BLaER1 treated with 17β-estradiol and CSF1 and Interleukin-3, amounts not matched to agents 10 nM and 100 nM (cell line): ENCODE measurements around the gene CP.
A peak's percentile ranks its signal among the peaks of the same experiment; 100 is the strongest.

Experiments used
- H3K27ac ChIP-seq, 11 experiments: shearing (Covaris generic); formaldehyde crosslinking; 2 replicates each; pipeline ENCODE4 v1.8.1; 2022
- H3K27me3 ChIP-seq, 11 experiments: shearing (Covaris generic); formaldehyde crosslinking; 2 replicates each; pipeline ENCODE4 v1.8.1; 2022
- H3K36me3 ChIP-seq, 11 experiments: shearing (Covaris generic); formaldehyde crosslinking; 2 replicates each; pipeline ENCODE4 v1.8.1; 2022
- H3K4me1 ChIP-seq, 10 experiments: shearing (Covaris generic); formaldehyde crosslinking; 2 replicates each; pipeline ENCODE4 v1.8.1; 2022
- H3K4me2 ChIP-seq, 11 experiments: shearing (Covaris generic); formaldehyde crosslinking; 2 replicates each; pipeline ENCODE4 v1.8.1; 2022
- H3K4me3 ChIP-seq, 10 experiments: shearing (Covaris generic); formaldehyde crosslinking; 2 replicates each; pipeline ENCODE4 v1.8.1; 2022
- H3K9ac ChIP-seq, 11 experiments: shearing (Covaris generic); formaldehyde crosslinking; 2 replicates each; pipeline ENCODE4 v1.8.1; 2022
- H3K9me3 ChIP-seq, 11 experiments: shearing (Covaris generic); formaldehyde crosslinking; replicated peaks in 1 of 11; 2 replicates each; pipeline ENCODE4 v1.8.1; 2022
- H4K20me1 ChIP-seq, 11 experiments: shearing (Covaris generic); formaldehyde crosslinking; 2 replicates each; pipeline ENCODE4 v1.8.1; 2022
- Cebpa-rat ChIP-seq, 11 experiments: shearing (Covaris generic); IDR thresholded peaks; 2 replicates each; pipeline ENCODE4 v1.8.1; 2022

Gene CP

GRCh38 chr3:149217347-149217746 is 4.3 kb downstream of the CP start:
- Histone ChIP-seq H4K20me1 (no peaks in the 10 kb centered on the region), H3K4me3 (no peak overlapping the region), H3K4me2 (no peak overlapping the region), H3K36me3 (no peaks in the 10 kb centered on the region), H3K4me1 (peaks cover 0 to 9% (median 0%) of the 10 kb centered on the region in 10 experiments; a peak in 3 of 20 replicates), H3K9me3 (peaks cover 0 to 7% (median 0%) of the 10 kb centered on the region in 11 experiments; a peak in 1 of 22 replicates), H3K27ac (no peak overlapping the region), H3K9ac (no peak overlapping the region), H3K27me3 (no peaks in the 10 kb centered on the region)
- no peak for TF ChIP-seq Cebpa-rat (IDR thresholded peaks at IDR 0.05)

DNA sequence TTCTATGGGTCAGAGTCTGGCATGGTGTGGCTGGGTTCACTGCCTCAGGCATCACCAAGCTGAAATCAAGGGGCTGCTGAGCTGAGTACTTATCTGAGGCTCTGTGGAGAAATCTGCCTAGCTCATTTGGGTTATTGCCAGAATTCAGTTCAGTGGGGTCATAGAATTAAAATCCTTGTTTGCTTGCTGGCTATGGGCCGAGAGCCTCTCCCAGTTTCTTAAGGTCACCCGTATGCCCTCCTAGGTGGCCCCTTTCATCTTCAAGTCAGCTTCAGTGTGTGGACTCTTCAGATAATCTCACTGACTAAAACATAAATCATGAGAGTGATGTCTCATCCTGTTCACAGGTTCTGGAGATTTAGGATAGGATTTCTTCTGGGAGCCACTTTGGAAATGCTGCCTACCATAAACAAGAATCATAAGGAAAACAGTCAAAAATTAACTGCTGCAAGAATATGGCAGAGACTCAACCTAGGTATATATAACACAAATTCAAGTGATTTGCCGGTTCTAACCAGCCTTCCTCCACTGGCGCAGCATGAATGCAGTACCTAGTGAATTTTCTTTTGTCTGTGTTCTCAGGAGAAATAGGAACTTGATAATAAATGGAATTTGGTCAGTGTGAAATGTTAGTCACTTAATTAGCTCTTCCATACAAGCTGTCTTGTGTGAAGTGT is 5.3 kb downstream of the CP start:
- no peak for TF ChIP-seq Cebpa-rat (IDR thresholded peaks at IDR 0.05)
- H3K36me3 ChIP-seq = no peaks in the 10 kb centered on the region
- H3K27me3 ChIP-seq = no peaks in the 10 kb centered on the region
- H3K9ac ChIP-seq = no peak overlapping the region
- no peaks in the 10 kb centered on the region for H4K20me1 ChIP-seq
- no peak overlapping the region for H3K27ac ChIP-seq
- H3K4me2 ChIP-seq = peak overlapping the region in 1 of 11 experiments; percentile 33; a peak in 3 of 22 replicates
- H3K4me3 ChIP-seq = no peak overlapping the region
- H3K4me1 ChIP-seq = peaks cover 0 to 9% (median 0%) of the 10 kb centered on the region in 10 experiments; a peak in 3 of 20 replicates
- peaks cover 0 to 7% (median 0%) of the 10 kb centered on the region in 11 experiments; a peak in 1 of 22 replicates for H3K9me3 ChIP-seq

GRCh38 chr3:149215515-149215914 is 6.1 kb downstream of the CP start:
- Histone ChIP-seq H3K36me3 (no peaks in the 10 kb centered on the region), H3K9me3 (peaks cover 0 to 7% (median 0%) of the 10 kb centered on the region in 11 experiments; a peak in 1 of 22 replicates), H3K4me2 (peak overlapping the region in 3 of 11 experiments; percentile 8 to 33 (median 16); a peak in 5 of 22 replicates), H3K4me1 (peaks cover 0 to 9% (median 0%) of the 10 kb centered on the region in 10 experiments; a peak in 3 of 20 replicates), H3K9ac (no peak overlapping the region), H3K4me3 (no peak overlapping the region), H3K27me3 (no peaks in the 10 kb centered on the region), H3K27ac (no peak overlapping the region), H4K20me1 (no peaks in the 10 kb centered on the region)
- no peak for TF ChIP-seq Cebpa-rat (IDR thresholded peaks at IDR 0.05)

- TF ChIP-seq Cebpa-rat (IDR thresholded peaks at IDR 0.05) = no peak
- peaks cover 0 to 7% (median 0%) of the 10 kb centered on the region in 11 experiments; a peak in 1 of 22 replicates for H3K9me3 ChIP-seq
- H3K4me3 ChIP-seq = no peak overlapping the region
- no peaks in the 10 kb centered on the region for H3K27me3 ChIP-seq
- H3K36me3 ChIP-seq = no peaks in the 10 kb centered on the region
- no peak overlapping the region for H3K9ac ChIP-seq
- H3K4me1 ChIP-seq = peaks cover 0 to 9% (median 0%) of the 10 kb centered on the region in 10 experiments; a peak in 3 of 20 replicates
- no peaks in the 10 kb centered on the region for H4K20me1 ChIP-seq
- H3K4me2 ChIP-seq = no peak overlapping the region
- no peak overlapping the region for H3K27ac ChIP-seq
Measured at GRCh38 chr3:149214702-149215101, 6.9 kb downstream of the CP start.

DNA sequence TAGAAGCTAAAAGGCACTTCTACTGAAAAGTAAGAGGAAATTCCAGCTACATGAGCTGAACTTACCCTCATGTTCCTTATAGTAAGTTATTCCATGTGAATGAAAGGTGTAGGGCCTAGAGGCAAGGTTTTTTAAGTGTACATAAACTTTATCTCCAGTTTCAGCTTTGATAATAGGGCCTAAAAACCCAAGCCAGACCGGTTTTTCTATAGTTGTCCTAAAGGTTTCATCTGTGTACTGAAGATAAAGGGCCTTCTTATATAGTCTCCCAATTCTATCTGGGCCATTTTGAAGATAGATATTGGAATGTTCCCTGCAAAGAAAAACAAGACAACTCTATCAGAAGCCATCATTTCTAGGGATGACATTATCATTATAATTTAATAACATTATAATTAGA is 9.2 kb downstream of the CP start:
- H3K4me3 ChIP-seq = no peak overlapping the region

GRCh38 chr3:149209431-149209830 is 12.2 kb downstream of the CP start:
- Histone ChIP-seq H4K20me1 (no peaks in the 10 kb centered on the region), H3K4me2 (no peak overlapping the region), H3K4me3 (no peak overlapping the region), H3K36me3 (no peaks in the 10 kb centered on the region), H3K27me3 (no peaks in the 10 kb centered on the region), H3K9me3 (no peaks in the 10 kb centered on the region), H3K4me1 (no peaks in the 10 kb centered on the region), H3K9ac (no peak overlapping the region), H3K27ac (no peak overlapping the region)
- TF ChIP-seq Cebpa-rat (IDR thresholded peaks at IDR 0.05) = no peak

More for the DNA sequence above, 9.2 kb downstream of the CP start:
- H3K27ac ChIP-seq = no peak overlapping the region
- H4K20me1 ChIP-seq = no peaks in the 10 kb centered on the region
- no peak for TF ChIP-seq Cebpa-rat (IDR thresholded peaks at IDR 0.05)
- H3K27me3 ChIP-seq = no peaks in the 10 kb centered on the region
- no peaks in the 10 kb centered on the region for H3K9me3 ChIP-seq
- no peaks in the 10 kb centered on the region for H3K36me3 ChIP-seq
- H3K4me1 ChIP-seq = peaks cover 0 to 9% (median 0%) of the 10 kb centered on the region in 10 experiments; a peak in 3 of 20 replicates
- no peak overlapping the region for H3K4me2 ChIP-seq
- H3K9ac ChIP-seq = no peak overlapping the region

GRCh38 chr3:149207475-149207874 is 14.2 kb downstream of the CP start:
- Histone ChIP-seq H4K20me1 (no peaks in the 10 kb centered on the region), H3K9ac (no peak overlapping the region), H3K27me3 (no peaks in the 10 kb centered on the region), H3K4me1 (peaks cover 0 to 10% (median 9%) of the 10 kb centered on the region in 10 experiments; a peak in 14 of 20 replicates), H3K27ac (no peak overlapping the region), H3K4me2 (no peak overlapping the region), H3K36me3 (no peaks in the 10 kb centered on the region), H3K4me3 (no peak overlapping the region), H3K9me3 (no peaks in the 10 kb centered on the region)
- no peak for TF ChIP-seq Cebpa-rat (IDR thresholded peaks at IDR 0.05)

DNA sequence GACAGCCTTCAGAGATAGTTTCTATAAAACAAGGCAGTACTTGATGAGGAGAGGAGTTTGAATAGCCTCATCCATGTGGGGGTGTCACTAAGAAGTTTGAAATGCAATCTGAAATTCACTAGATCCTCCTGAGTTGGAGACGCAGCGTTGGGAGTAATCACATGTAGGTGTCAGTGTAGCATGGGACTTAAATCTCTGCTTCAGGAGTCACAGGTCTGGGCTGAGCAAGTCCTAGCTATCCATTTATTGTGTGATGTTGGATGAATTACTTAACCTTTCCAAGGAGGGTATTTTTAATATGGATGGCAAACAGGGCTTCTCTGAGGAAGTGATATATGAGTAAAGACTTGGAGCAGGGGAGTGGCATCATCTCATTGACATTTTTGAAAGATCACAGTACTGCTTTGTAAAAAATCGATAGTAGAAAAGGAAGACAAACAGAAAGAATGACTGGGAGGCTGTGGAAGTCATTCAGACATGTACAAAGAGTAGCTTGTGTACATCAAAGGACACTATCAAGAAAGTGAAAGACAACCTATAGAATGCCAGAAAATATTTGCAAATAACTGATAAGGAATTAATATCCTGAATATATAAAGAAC is 17.1 kb downstream of the CP start:
- no peak overlapping the region for H3K9ac ChIP-seq
- H3K4me3 ChIP-seq = no peak overlapping the region
- H3K27me3 ChIP-seq = no peaks in the 10 kb centered on the region
- H3K36me3 ChIP-seq = no peaks in the 10 kb centered on the region
- no peaks in the 10 kb centered on the region for H3K9me3 ChIP-seq
- no peaks in the 10 kb centered on the region for H4K20me1 ChIP-seq
- H3K27ac ChIP-seq = no peak overlapping the region
- TF ChIP-seq Cebpa-rat (IDR thresholded peaks at IDR 0.05) = no peak
- peaks cover 0 to 10% (median 9%) of the 10 kb centered on the region in 10 experiments; a peak in 14 of 20 replicates for H3K4me1 ChIP-seq
- no peak overlapping the region for H3K4me2 ChIP-seq

DNA sequence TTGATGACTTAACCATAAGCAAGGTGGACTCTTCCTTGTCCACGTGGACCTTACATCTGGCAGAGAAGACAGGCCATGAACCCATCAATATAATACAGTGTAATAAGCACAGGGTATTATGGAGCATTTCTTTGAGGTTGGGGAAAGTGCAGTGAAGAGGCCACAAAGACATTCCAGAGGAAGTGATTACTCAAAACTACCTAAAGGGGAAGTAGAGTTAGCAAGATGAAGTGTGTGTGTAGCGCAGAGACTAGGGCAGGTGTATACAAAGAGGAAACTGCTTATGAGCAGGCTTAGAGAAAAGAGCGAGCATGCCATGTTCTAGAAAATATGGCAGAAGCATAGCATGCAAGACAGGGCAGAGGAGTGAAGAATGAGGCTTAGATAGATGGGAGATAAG is 17.9 kb downstream of the CP start:
- peaks cover 0 to 10% (median 9%) of the 10 kb centered on the region in 10 experiments; a peak in 14 of 20 replicates for H3K4me1 ChIP-seq
- H3K27me3 ChIP-seq = no peaks in the 10 kb centered on the region
- no peak overlapping the region for H3K4me3 ChIP-seq
- H3K9ac ChIP-seq = no peak overlapping the region
- H3K9me3 ChIP-seq = no peaks in the 10 kb centered on the region
- H3K36me3 ChIP-seq = no peaks in the 10 kb centered on the region
- H4K20me1 ChIP-seq = no peaks in the 10 kb centered on the region
- TF ChIP-seq Cebpa-rat (IDR thresholded peaks at IDR 0.05) = no peak
- H3K4me2 ChIP-seq = peak overlapping the region in 8 of 11 experiments; percentile 30 to 62 (median 42); a peak in 15 of 22 replicates
- H3K27ac ChIP-seq = no peak overlapping the region
